ENCODE measurements around the gene MKI67. TPM values are rescaled to one million over a fixed set of nuclear protein-coding genes. Genes with fewer than 3 reads are reported as not detected.

Gene MKI67
- polyA plus RNA-seq, 1 of the 3 experiments (the other 2 are of a cell fraction) = 7.5 TPM

DNA sequence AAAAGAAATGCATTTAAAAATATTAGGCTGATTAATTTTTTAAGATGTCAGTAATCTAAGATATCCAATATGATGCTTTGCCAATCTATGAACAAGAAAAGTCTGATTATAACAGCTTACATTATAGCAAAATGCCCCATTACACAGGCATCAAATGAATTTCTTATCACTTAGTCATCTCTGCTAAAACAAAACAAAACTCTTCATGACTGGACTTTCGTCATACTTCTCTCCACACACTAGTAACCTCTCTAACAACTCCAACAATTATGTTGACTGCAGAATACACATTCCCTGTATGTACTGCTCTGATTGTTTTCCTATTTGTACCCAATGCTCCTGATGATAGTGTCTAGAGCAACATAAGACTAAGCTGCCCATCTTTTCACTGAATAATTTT is 3.8 kb upstream of the MKI67 start (continued):
- TF ChIP-seq, protein P1, sequence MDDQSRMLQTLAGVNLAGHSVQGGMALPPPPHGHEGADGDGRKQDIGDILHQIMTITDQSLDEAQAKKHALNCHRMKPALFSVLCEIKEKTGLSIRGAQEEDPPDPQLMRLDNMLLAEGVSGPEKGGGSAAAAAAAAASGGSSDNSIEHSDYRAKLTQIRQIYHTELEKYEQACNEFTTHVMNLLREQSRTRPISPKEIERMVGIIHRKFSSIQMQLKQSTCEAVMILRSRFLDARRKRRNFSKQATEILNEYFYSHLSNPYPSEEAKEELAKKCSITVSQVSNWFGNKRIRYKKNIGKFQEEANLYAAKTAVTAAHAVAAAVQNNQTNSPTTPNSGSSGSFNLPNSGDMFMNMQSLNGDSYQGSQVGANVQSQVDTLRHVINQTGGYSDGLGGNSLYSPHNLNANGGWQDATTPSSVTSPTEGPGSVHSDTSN (IDR thresholded peaks at IDR 0.05) = no peak
- TF ChIP-seq, protein P2, sequence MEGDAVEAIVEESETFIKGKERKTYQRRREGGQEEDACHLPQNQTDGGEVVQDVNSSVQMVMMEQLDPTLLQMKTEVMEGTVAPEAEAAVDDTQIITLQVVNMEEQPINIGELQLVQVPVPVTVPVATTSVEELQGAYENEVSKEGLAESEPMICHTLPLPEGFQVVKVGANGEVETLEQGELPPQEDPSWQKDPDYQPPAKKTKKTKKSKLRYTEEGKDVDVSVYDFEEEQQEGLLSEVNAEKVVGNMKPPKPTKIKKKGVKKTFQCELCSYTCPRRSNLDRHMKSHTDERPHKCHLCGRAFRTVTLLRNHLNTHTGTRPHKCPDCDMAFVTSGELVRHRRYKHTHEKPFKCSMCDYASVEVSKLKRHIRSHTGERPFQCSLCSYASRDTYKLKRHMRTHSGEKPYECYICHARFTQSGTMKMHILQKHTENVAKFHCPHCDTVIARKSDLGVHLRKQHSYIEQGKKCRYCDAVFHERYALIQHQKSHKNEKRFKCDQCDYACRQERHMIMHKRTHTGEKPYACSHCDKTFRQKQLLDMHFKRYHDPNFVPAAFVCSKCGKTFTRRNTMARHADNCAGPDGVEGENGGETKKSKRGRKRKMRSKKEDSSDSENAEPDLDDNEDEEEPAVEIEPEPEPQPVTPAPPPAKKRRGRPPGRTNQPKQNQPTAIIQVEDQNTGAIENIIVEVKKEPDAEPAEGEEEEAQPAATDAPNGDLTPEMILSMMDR (IDR thresholded peaks at IDR 0.05) = no peak
- TF ChIP-seq NFIC (IDR thresholded peaks at IDR 0.05; ENCODE audit: borderline replicate concordance) (no peak), FOXJ3 (CRISPR knock-in tag; IDR thresholded peaks at IDR 0.05) (no peak)

DNA sequence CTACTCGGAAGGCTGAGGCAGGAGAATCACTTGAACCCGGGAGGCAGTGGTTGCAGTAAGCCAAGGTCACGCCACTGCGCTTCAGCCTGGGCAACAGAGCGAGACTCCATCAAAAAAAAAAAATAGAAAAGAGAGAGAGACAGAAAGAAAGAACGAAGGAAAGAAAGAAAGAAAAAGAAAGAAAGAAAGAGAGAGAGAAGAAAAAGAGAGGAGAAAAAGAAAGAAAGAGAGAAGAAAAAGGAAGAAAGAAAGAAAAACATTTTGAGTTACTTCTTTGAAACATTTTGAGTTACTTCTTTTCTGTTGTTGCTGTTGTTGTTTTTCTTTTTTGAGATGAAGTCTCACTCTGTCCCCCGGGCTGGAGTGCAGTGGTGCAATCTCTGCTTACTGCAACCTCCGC is 2.4 kb upstream of the MKI67 start:
- WGBS (ENCODE audit: low lambda C conversion rate) = 85% methylated on average over 8 of the region's 8 CpGs
- POLR2A ChIA-PET = no interaction called here
- CTCF ChIA-PET = interaction anchor here (1.6 to 3.3 kb wide), 3 partner anchors 16 to 117 kb away, joined by 3 to 20 read pairs (median 5); no protein-coding TSS in a partner anchor

DNA sequence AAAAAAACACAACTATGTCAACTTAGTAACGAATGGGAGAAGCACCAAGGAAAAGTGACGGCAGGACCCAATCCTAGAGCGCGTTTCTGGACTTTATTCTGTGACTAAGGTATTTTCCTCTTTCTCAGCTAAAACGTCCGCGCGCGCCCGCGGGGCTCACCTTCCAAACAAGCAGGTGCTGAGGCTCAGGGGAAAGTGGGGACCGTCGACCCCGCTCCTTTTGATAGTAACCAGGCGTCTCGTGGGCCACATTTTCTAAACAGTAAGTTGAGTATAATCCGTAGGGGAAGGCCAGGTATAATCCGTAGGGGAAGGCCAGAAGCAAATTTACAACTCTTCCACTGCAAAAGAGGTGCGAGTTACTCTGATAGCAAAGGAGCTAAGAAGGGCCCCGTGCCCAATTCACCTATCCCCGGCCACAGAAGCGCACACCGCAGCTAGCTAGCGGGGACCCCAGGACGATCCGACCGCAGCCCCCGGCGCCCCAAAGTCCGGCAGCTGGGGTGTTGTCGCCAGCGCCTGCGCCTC is 743 bp downstream of the MKI67 start:
- CTCF ChIA-PET = interaction anchor here (0.8 to 3.3 kb wide), 6 partner anchors 8 to 62 kb away, joined by 3 to 20 read pairs (median 4); no protein-coding TSS in a partner anchor
- Histone ChIP-seq H3K9ac (peak overlapping the region; percentile 85), H3F3A (replicated peaks; ENCODE audit: insufficient read depth) (no peaks in the 10 kb centered on the region), H2AFZ (ENCODE audit: low read depth) (peak overlapping the region; percentile 83), H3K27me3 (ENCODE audit: insufficient read depth) (no peaks in the 10 kb centered on the region), H3K79me2 (ENCODE audit: insufficient read depth) (peaks cover 54% of the 10 kb centered on the region), H3K4me3 (ENCODE audit: low read depth in 2 of 2, low read length in 1 of 2) (peak overlapping the region; percentile 77 to 92), H3K9me2 (no peaks in the 10 kb centered on the region), H3K4me2 (peak overlapping the region; percentile 97), H4K20me1 (ENCODE audit: insufficient read depth) (peaks cover 8% of the 10 kb centered on the region; the same call in 1 of the 2 replicates), H3K27ac (ENCODE audit: low read depth in 2 of 2, low read length in 1 of 2) (peak overlapping the region; percentile 0 to 43; a peak in 1 of 4 replicates), H3K4me1 (ENCODE audit: control insufficient read depth in 1 of 2, insufficient read depth in 2 of 2, low read depth in 1 of 2, low read length in 1 of 2) (peaks cover 0 to 14% of the 10 kb centered on the region in 2 experiments; a peak in 3 of 4 replicates), H3K9me3 (no peaks in the 10 kb centered on the region), H3K36me3 (replicated peaks in 1 of 2; ENCODE audit: control insufficient read depth in 1 of 2, insufficient read depth in 2 of 2, low read length in 1 of 2) (peaks cover 12 to 14% of the 10 kb centered on the region in 2 experiments)
- DNase-seq = peak; percentile 28
- under 1% methylated on average over 21 of the region's 33 CpGs for WGBS (ENCODE audit: low lambda C conversion rate)
- POLR2A ChIA-PET = interaction anchor here (1.1 to 1.4 kb wide), 2 partner anchors 11 to 62 kb away, joined by 3 to 4 read pairs; no protein-coding TSS in a partner anchor
- TF ChIP-seq TEAD4 (IDR thresholded peaks at IDR 0.05; ENCODE audit: borderline replicate concordance, insufficient read depth) (no peak), MXI1 (IDR thresholded peaks at IDR 0.05; ENCODE audit: low read depth, low read length) (0 out of 2 replicates have a peak, but pooled peaks have one; percentile 23)

More for the DNA sequence above, 2.4 kb upstream of the MKI67 start:
- Histone ChIP-seq H3K9ac (no peak overlapping the region), H3K4me1 (ENCODE audit: control insufficient read depth in 1 of 2, insufficient read depth in 2 of 2, low read depth in 1 of 2, low read length in 1 of 2) (peaks cover 0 to 14% of the 10 kb centered on the region in 2 experiments; a peak in 2 of 4 replicates), H3K4me3 (ENCODE audit: low read depth in 2 of 2, low read length in 1 of 2) (no peak overlapping the region), H4K20me1 (ENCODE audit: insufficient read depth) (no peaks in the 10 kb centered on the region; the same call in 1 of the 2 replicates), H3F3A (replicated peaks; ENCODE audit: insufficient read depth) (no peaks in the 10 kb centered on the region), H3K4me2 (no peak overlapping the region), H3K27me3 (ENCODE audit: insufficient read depth) (no peaks in the 10 kb centered on the region; the same call in 1 of the 2 replicates), H3K9me2 (no peaks in the 10 kb centered on the region), H3K9me3 (no peaks in the 10 kb centered on the region), H3K36me3 (replicated peaks in 1 of 2; ENCODE audit: control insufficient read depth in 1 of 2, insufficient read depth in 2 of 2, low read length in 1 of 2) (no peaks in the 10 kb centered on the region), H2AFZ (ENCODE audit: low read depth) (no peak overlapping the region), H3K27ac (ENCODE audit: low read depth in 2 of 2, low read length in 1 of 2) (no peak overlapping the region), H3K79me2 (ENCODE audit: insufficient read depth) (peaks cover 26% of the 10 kb centered on the region)
- TF ChIP-seq JUND (IDR thresholded peaks at IDR 0.05) (no peak), CHD2 (IDR thresholded peaks at IDR 0.05; ENCODE audit: low read length, partially characterized antibody) (no peak), SMC3 (IDR thresholded peaks at IDR 0.05; ENCODE audit: low read depth, low read length) (no peak), TAF1 (IDR thresholded peaks at IDR 0.05; ENCODE audit: borderline replicate concordance, low read depth, low read length) (no peak)
- TF ChIP-seq, protein P1 (IDR thresholded peaks at IDR 0.05) = no peak
- TF ChIP-seq, protein P3, sequence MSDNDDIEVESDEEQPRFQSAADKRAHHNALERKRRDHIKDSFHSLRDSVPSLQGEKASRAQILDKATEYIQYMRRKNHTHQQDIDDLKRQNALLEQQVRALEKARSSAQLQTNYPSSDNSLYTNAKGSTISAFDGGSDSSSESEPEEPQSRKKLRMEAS (IDR thresholded peaks at IDR 0.05; ENCODE audit: low read depth) = no peak
- no peak for DNase-seq
